HG02938 (cell line): ENCODE measurements around the gene YPEL3.

ENCODE experiments used
- ATAC-seq: cut with Tn5 transposase; IDR thresholded peaks from one replicate; pipeline ENCODE4 v1.9.1; 2021; ENCODE audit warnings: mild to moderate bottlenecking, moderate library complexity; ENCODE audit not compliant: unreplicated experiment

Gene YPEL3

GRCh38 chr16:30052671-30053372 lies 43.2 kb downstream of the YPEL3 start:
- peak; percentile 62 for ATAC-seq

GRCh38 chr16:30051518-30051917 lies 44.5 kb downstream of the YPEL3 start:
- ATAC-seq = no peak

GRCh38 chr16:30049871-30050270 lies 46.1 kb downstream of the YPEL3 start:
- no peak for ATAC-seq

GRCh38 chr16:30046588-30046987 lies 49.4 kb downstream of the YPEL3 start:
- no peak for ATAC-seq

- ATAC-seq = no peak
Observed at GRCh38 chr16:30046178-30046577, 49.8 kb downstream of the YPEL3 start.
